HepG2 (cell line): ENCODE measurements around the gene ESR1. TPM values are rescaled to one million over a fixed set of nuclear protein-coding genes. Genes with fewer than 3 reads are reported as not detected.

ENCODE experiments used
- ATAC-seq: fragments of 200-7000 bp; cut with Tn5 transposase; 3 replicates; pipeline ENCODE4 v1.9.1; 2020; ENCODE audit warnings: mild to moderate bottlenecking, moderate library complexity
- BruUV-seq: library from RNA; stranded (reverse); fragments of 400-500 nt; replicated peaks from 2 replicates; lab custom pipeline; 2021; lab: Mats Ljungman, UMichigan
- CTCF ChIA-PET: fragments of 300-600 bp; formaldehyde crosslinking; extraction: SDS; loops from one replicate; lab custom pipeline; 2021; ENCODE audit warnings: low total read pairs, inconsistent platforms, low intra/inter-chr PET ratio; lab: Yijun Ruan, JAX
- POLR2A ChIA-PET: fragments of 350-600 bp; sonication (Branson Sonifier 250); formaldehyde crosslinking; loops from one replicate; lab custom pipeline; 2020; ENCODE audit warnings: antibody characterized with exemption, inconsistent platforms; lab: Yijun Ruan, JAX
- DNase-seq: peaks from one replicate; pipeline ENCODE4 v3.0.0-alpha.2; 2015; ENCODE audit warnings: low spot score
- FAIRE-seq: peaks from 3 replicates; lab custom pipeline; 2011; peaks lifted over from hg19 to GRCh38; lab: Jason Lieb, UNC
- H2AFZ ChIP-seq: one replicate; pipeline ENCODE4 v1.6.1; 2011; ENCODE audit warnings: low read length, inconsistent platforms
- H3K27ac ChIP-seq: fragments of 300-600 bp; 3 replicates; pipeline ENCODE4 v1.8.0; 2011; ENCODE audit warnings: mixed run types, mild to moderate bottlenecking, mixed read lengths, low read length, inconsistent platforms; ENCODE audit not compliant: insufficient read depth; ENCODE audit errors: extremely low read length
- H3K27me3 ChIP-seq, 2 experiments: fragments of 200-600 bp in 1 of 2; 2 replicates in 1 of 2; 3 replicates in 1 of 2; pipeline versions ENCODE4 v1.6.0 to v1.8.0; 2011; ENCODE audit warnings: low read length in 2 of 2, mild to moderate bottlenecking in 2 of 2, moderate library complexity in 2 of 2, inconsistent platforms in 1 of 2; ENCODE audit not compliant: insufficient read depth in 2 of 2, control insufficient read depth in 1 of 2
- H3K36me3 ChIP-seq, 2 experiments: fragments of 200-600 bp in 1 of 2; replicated peaks in 1 of 2; 2 replicates in 1 of 2; 3 replicates in 1 of 2; pipeline versions ENCODE4 v1.5.1 to v1.8.0; 2011; ENCODE audit warnings: low read length in 2 of 2, inconsistent platforms in 1 of 2; ENCODE audit not compliant: insufficient read depth in 2 of 2, control insufficient read depth in 1 of 2
- H3K4me1 ChIP-seq: 2 replicates; pipeline ENCODE4 v1.5.1; 2012; ENCODE audit warnings: low read length, inconsistent platforms; ENCODE audit not compliant: insufficient read depth
- H3K4me2 ChIP-seq: 2 replicates; pipeline ENCODE4 v1.6.0; 2011; ENCODE audit warnings: low read depth, low read length, inconsistent platforms
- H3K4me3 ChIP-seq, 3 experiments: fragments of 200-600 bp in 1 of 3; sonication (generic), shearing (Covaris generic) in 1 of 3; replicated peaks in 1 of 3; 2 replicates each; pipeline ENCODE4 v1.5.1; 2011 to 2016; ENCODE audit warnings: low read length in 3 of 3, inconsistent platforms in 2 of 3, low read depth in 2 of 3, mild to moderate bottlenecking in 2 of 3, control low read depth in 1 of 3, mixed read lengths in 1 of 3; ENCODE audit not compliant: insufficient read depth in 1 of 3
- H3K79me2 ChIP-seq: one replicate; pipeline ENCODE4 v1.6.1; 2011; ENCODE audit warnings: low read length, inconsistent platforms; ENCODE audit not compliant: insufficient read depth
- H3K9ac ChIP-seq: 2 replicates; pipeline ENCODE4 v1.6.0; 2011; ENCODE audit warnings: mild to moderate bottlenecking, low read depth, low read length, inconsistent platforms; ENCODE audit not compliant: insufficient read depth
- H3K9me3 ChIP-seq: 2 replicates; pipeline ENCODE4 v1.5.1; 2012; ENCODE audit warnings: mild to moderate bottlenecking, low read length
- H4K20me1 ChIP-seq: 2 replicates; pipeline ENCODE4 v1.6.0; 2011; ENCODE audit warnings: inconsistent platforms, mild to moderate bottlenecking, low read length, moderate library complexity; ENCODE audit not compliant: insufficient read depth
- FIP1L1 ChIP-seq: fragments of 200-400 bp; formaldehyde crosslinking; IDR thresholded peaks from 2 replicates; pipeline ENCODE4 v1.6.1; 2018; ENCODE audit warnings: low read depth, mild to moderate bottlenecking, low read length, moderate library complexity, borderline replicate concordance; ENCODE audit not compliant: insufficient read depth
- FOXA1 ChIP-seq, 2 experiments: fragments of 450-650 bp in 1 of 2; sonication (generic) in 1 of 2; formaldehyde crosslinking in 1 of 2; IDR thresholded peaks; 2 replicates each; pipeline versions ENCODE4 v1.4.0 to v1.6.1; 2016 to 2020; ENCODE audit warnings: missing genetic modification reagents in 1 of 2
- HDAC6 ChIP-seq: fragments of 200-600 bp; sonication (generic); IDR thresholded peaks from 2 replicates; pipeline ENCODE4 v1.7.0; 2017; ENCODE audit warnings: mild to moderate bottlenecking, antibody characterized with exemption, low read length, low read depth
- NFIB ChIP-seq: sonication (generic); formaldehyde crosslinking; IDR thresholded peaks from 2 replicates; pipeline ENCODE4 v1.9.0; 2021; ENCODE audit warnings: missing genetic modification reagents, mild to moderate bottlenecking, borderline replicate concordance
- SETDB1 ChIP-seq: sonication (generic); formaldehyde crosslinking; IDR thresholded peaks from 2 replicates; pipeline ENCODE4 v1.5.1; 2020; ENCODE audit warnings: missing genetic modification reagents, mild to moderate bottlenecking, borderline replicate concordance
- ZNF101 ChIP-seq: sonication (generic); formaldehyde crosslinking; IDR thresholded peaks from 2 replicates; pipeline ENCODE4 v1.4.0; 2020; ENCODE audit warnings: mild to moderate bottlenecking, low read depth, missing genetic modification reagents, borderline replicate concordance
- ZNF333 ChIP-seq: sonication (generic); formaldehyde crosslinking; IDR thresholded peaks from 2 replicates; pipeline ENCODE4 v1.4.0; 2020; ENCODE audit warnings: mild to moderate bottlenecking, missing genetic modification reagents, borderline replicate concordance
- ZNF557 ChIP-seq: sonication (generic); formaldehyde crosslinking; IDR thresholded peaks from 2 replicates; pipeline ENCODE4 v1.4.0; 2020; ENCODE audit warnings: missing genetic modification reagents
- ZNF644 ChIP-seq: IDR thresholded peaks from 2 replicates; pipeline ENCODE4 v1.6.1; 2016; ENCODE audit warnings: low read depth
- ZNF839 ChIP-seq: sonication (generic); formaldehyde crosslinking; IDR thresholded peaks from 2 replicates; pipeline ENCODE4 v1.4.0; 2020; ENCODE audit warnings: missing genetic modification reagents, mild to moderate bottlenecking, borderline replicate concordance
- ZSCAN22 ChIP-seq: sonication (generic); formaldehyde crosslinking; IDR thresholded peaks from 2 replicates; pipeline ENCODE4 v1.4.0; 2020; ENCODE audit warnings: mild to moderate bottlenecking, missing genetic modification reagents
- WGBS: methylation state at CpG from one replicate; pipeline ENCODE4 v1.1.6; 2017; ENCODE audit warnings: low lambda C conversion rate; 5-methylcytosine and 5-hydroxymethylcytosine counted together
- in situ Hi-C: cut with HindIII; loops from 2 replicates; pipeline ENCODE4 v1.10.0; 2017; ENCODE audit warnings: low pct_unique_long_range_greater_than_20kb; ENCODE audit not compliant: extremely low pct_ligation_motif_present
- intact Hi-C: fragments of 100-400 bp; cut with micrococcal nuclease; formaldehyde crosslinking; loops from one replicate; pipeline ENCODE4 v1.10.0; 2022; ENCODE audit not compliant: unreplicated experiment
- polyA plus RNA-seq, 8 experiments: library from polyadenylated mRNA; depleted of rRNA in 3 of 8; stranded (reverse) in 7 of 8; unstranded in 1 of 8; fragments of >200 nt; fragmentation: Illumina TruSeq in 4 of 8; extraction: Trizol in 4 of 8; gene quantifications; 2 replicates each; pipeline versions ENCODE4 v1.2.1 to v1.2.3, GENCODE V29; 2011 to 2016; ENCODE audit warnings: low read depth in 4 of 8, missing spikeins in 1 of 8, mixed read lengths in 1 of 8; ENCODE audit not compliant: insufficient read depth in 1 of 8
- total RNA-seq, 5 experiments: library from RNA; depleted of rRNA; stranded (reverse); fragments of >200 nt; fragmentation: Illumina TruSeq; extraction: Trizol; gene quantifications; 2 replicates each; pipeline ENCODE4 v1.2.3, GENCODE V29; 2016; ENCODE audit warnings: low read depth in 1 of 5
- TF ChIP-seq, protein P1 (sequence below): sonication (generic); formaldehyde crosslinking; IDR thresholded peaks from 2 replicates; pipeline ENCODE4 v1.5.0; 2020; ENCODE audit warnings: mild to moderate bottlenecking, missing genetic modification reagents, moderate library complexity
- TF ChIP-seq, protein P2 (sequence below): sonication (generic); formaldehyde crosslinking; IDR thresholded peaks from 2 replicates; pipeline ENCODE4 v1.4.0; 2020; ENCODE audit warnings: missing genetic modification reagents
- TF ChIP-seq, protein P3 (sequence below): sonication (generic); formaldehyde crosslinking; IDR thresholded peaks from 2 replicates; pipeline ENCODE4 v1.8.1; 2022; ENCODE audit warnings: mild to moderate bottlenecking, missing genetic modification reagents
- TF ChIP-seq, protein P4 (sequence below): sonication (generic); formaldehyde crosslinking; IDR thresholded peaks from 2 replicates; pipeline ENCODE4; 2020; ENCODE audit warnings: missing genetic modification reagents, mild to moderate bottlenecking, borderline replicate concordance
- TF ChIP-seq, protein P5 (sequence below): sonication (generic); formaldehyde crosslinking; IDR thresholded peaks from 2 replicates; pipeline ENCODE4 v1.5.0; 2020; ENCODE audit warnings: missing genetic modification reagents

Gene ESR1
- total and polyA plus RNA-seq, 2 of the 13 experiments (the other 11 are each of a cell fraction or from before 2014, with no cell fraction given) = not detected

DNA sequence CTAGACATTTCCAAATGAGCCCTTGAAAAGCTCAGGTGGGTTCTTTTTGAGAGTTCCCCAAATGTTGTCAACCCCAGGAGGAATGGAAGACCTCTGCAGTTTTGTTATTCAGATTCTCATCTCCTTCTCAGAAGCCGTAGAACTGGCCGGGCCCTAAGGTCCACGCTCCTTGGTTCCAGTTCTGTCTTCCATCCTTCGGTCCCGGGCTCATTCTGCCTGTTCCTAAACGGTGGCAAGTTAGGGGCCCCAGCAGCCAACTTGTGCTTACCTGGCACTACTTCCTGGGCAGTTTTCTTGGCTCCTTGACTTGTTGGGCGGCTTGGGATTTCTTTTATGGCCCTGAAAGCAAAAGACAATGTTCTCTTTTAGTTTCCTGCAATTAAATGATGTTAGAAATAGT is 6.4 kb downstream of the ESR1 start:
- no peak overlapping the region for H3K9ac ChIP-seq
- POLR2A ChIA-PET = no interaction called here
- no peaks in the 10 kb centered on the region for H3K9me3 ChIP-seq
- no peaks in the 10 kb centered on the region for H3K4me1 ChIP-seq
- H3K27me3 ChIP-seq = peaks cover 5 to 33% of the 10 kb centered on the region in 2 experiments
- 15% methylated on average over 7 of the region's 7 CpGs for WGBS
- no peak for FAIRE-seq
- intact Hi-C loops (no loop called here), in situ Hi-C loops (no loop called here)
- no peak overlapping the region for H3K4me3 ChIP-seq
- CTCF ChIA-PET = no interaction called here
- no peaks in the 10 kb centered on the region for H3K79me2 ChIP-seq
- ATAC-seq = no peak
- no peak overlapping the region for H2AFZ ChIP-seq
- no TSS peak for BruUV-seq
- H3K36me3 ChIP-seq = no peaks in the 10 kb centered on the region
- no peaks in the 10 kb centered on the region for H4K20me1 ChIP-seq
- H3K4me2 ChIP-seq = no peak overlapping the region
- no peak for DNase-seq
- no peak overlapping the region for H3K27ac ChIP-seq
- TF ChIP-seq SETDB1 = no peak
- TF ChIP-seq, protein P1, sequence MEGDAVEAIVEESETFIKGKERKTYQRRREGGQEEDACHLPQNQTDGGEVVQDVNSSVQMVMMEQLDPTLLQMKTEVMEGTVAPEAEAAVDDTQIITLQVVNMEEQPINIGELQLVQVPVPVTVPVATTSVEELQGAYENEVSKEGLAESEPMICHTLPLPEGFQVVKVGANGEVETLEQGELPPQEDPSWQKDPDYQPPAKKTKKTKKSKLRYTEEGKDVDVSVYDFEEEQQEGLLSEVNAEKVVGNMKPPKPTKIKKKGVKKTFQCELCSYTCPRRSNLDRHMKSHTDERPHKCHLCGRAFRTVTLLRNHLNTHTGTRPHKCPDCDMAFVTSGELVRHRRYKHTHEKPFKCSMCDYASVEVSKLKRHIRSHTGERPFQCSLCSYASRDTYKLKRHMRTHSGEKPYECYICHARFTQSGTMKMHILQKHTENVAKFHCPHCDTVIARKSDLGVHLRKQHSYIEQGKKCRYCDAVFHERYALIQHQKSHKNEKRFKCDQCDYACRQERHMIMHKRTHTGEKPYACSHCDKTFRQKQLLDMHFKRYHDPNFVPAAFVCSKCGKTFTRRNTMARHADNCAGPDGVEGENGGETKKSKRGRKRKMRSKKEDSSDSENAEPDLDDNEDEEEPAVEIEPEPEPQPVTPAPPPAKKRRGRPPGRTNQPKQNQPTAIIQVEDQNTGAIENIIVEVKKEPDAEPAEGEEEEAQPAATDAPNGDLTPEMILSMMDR (CRISPR knock-in tag) = no peak
- TF ChIP-seq HDAC6 = no peak
- TF ChIP-seq ZNF644 (CRISPR knock-in tag) = no peak
- TF ChIP-seq, protein P2, sequence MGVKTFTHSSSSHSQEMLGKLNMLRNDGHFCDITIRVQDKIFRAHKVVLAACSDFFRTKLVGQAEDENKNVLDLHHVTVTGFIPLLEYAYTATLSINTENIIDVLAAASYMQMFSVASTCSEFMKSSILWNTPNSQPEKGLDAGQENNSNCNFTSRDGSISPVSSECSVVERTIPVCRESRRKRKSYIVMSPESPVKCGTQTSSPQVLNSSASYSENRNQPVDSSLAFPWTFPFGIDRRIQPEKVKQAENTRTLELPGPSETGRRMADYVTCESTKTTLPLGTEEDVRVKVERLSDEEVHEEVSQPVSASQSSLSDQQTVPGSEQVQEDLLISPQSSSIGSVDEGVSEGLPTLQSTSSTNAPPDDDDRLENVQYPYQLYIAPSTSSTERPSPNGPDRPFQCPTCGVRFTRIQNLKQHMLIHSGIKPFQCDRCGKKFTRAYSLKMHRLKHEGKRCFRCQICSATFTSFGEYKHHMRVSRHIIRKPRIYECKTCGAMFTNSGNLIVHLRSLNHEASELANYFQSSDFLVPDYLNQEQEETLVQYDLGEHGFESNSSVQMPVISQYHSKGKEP (CRISPR knock-in tag) = no peak
- no peak for TF ChIP-seq ZNF557 (CRISPR knock-in tag)
- no peak for TF ChIP-seq NFIB (CRISPR knock-in tag)
- TF ChIP-seq ZNF333 (CRISPR knock-in tag) = no peak
- TF ChIP-seq, protein P3, sequence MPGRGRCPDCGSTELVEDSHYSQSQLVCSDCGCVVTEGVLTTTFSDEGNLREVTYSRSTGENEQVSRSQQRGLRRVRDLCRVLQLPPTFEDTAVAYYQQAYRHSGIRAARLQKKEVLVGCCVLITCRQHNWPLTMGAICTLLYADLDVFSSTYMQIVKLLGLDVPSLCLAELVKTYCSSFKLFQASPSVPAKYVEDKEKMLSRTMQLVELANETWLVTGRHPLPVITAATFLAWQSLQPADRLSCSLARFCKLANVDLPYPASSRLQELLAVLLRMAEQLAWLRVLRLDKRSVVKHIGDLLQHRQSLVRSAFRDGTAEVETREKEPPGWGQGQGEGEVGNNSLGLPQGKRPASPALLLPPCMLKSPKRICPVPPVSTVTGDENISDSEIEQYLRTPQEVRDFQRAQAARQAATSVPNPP = no peak
- TF ChIP-seq FOXA1 (IDR thresholded peaks at IDR 0.05) = no peak
- TF ChIP-seq FOXA1 (CRISPR knock-in tag; IDR thresholded peaks at IDR 0.05) = no peak
- TF ChIP-seq, protein P4, sequence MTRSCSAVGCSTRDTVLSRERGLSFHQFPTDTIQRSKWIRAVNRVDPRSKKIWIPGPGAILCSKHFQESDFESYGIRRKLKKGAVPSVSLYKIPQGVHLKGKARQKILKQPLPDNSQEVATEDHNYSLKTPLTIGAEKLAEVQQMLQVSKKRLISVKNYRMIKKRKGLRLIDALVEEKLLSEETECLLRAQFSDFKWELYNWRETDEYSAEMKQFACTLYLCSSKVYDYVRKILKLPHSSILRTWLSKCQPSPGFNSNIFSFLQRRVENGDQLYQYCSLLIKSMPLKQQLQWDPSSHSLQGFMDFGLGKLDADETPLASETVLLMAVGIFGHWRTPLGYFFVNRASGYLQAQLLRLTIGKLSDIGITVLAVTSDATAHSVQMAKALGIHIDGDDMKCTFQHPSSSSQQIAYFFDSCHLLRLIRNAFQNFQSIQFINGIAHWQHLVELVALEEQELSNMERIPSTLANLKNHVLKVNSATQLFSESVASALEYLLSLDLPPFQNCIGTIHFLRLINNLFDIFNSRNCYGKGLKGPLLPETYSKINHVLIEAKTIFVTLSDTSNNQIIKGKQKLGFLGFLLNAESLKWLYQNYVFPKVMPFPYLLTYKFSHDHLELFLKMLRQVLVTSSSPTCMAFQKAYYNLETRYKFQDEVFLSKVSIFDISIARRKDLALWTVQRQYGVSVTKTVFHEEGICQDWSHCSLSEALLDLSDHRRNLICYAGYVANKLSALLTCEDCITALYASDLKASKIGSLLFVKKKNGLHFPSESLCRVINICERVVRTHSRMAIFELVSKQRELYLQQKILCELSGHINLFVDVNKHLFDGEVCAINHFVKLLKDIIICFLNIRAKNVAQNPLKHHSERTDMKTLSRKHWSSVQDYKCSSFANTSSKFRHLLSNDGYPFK = no peak
- no peak for TF ChIP-seq ZNF101
- no peak for TF ChIP-seq ZSCAN22 (CRISPR knock-in tag)
- no peak for TF ChIP-seq FIP1L1
- TF ChIP-seq, protein P5, sequence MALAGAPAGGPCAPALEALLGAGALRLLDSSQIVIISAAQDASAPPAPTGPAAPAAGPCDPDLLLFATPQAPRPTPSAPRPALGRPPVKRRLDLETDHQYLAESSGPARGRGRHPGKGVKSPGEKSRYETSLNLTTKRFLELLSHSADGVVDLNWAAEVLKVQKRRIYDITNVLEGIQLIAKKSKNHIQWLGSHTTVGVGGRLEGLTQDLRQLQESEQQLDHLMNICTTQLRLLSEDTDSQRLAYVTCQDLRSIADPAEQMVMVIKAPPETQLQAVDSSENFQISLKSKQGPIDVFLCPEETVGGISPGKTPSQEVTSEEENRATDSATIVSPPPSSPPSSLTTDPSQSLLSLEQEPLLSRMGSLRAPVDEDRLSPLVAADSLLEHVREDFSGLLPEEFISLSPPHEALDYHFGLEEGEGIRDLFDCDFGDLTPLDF (CRISPR knock-in tag) = no peak
- no peak for TF ChIP-seq ZNF839 (CRISPR knock-in tag)
